WI38 (cell line): ENCODE results near the gene SLC38A3.

ENCODE experiments used
- H3K4me3 ChIP-seq: 2 replicates; pipeline ENCODE4 v1.5.1; 2011; ENCODE audit warnings: low read depth, mild to moderate bottlenecking, control low read depth, low read length
- TF ChIP-seq, protein P1 (sequence below): IDR thresholded peaks from 2 replicates; pipeline ENCODE4 v1.5.1; 2012; ENCODE audit warnings: low read depth, mild to moderate bottlenecking, control low read depth, low read length

The SLC38A3 gene

DNA sequence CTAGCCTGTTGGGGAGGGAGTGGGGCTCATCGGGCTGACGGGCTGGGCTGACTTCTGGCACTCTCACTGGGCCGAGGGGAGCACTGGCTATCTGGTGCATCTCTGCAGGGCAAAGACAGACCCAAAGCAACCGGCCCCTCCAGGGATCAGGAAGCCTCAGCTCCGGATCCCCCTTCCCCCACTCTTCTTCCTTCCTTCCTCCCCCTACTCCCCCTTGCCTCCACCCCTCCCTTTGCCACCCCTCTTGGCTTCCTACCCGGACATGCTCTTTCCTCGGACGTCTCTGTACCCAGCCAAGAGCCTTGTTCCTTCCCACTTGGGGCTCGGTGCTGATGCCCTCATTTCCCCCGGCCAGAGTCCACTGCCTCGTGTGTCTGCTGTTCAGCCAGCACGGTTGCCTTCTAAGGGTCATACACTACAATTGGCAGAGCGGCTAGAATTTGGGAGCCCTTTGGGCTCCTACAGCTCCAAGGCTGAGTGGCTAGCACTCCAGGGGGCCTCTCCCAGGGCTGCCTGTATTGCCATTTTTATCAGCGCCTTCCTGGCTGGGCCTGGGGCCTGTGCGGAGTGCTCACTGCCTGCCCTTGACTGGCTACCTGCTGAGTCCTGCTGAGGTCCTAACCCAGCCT, 39.0 kb upstream of the SLC38A3 start:
- TF ChIP-seq, protein P1, sequence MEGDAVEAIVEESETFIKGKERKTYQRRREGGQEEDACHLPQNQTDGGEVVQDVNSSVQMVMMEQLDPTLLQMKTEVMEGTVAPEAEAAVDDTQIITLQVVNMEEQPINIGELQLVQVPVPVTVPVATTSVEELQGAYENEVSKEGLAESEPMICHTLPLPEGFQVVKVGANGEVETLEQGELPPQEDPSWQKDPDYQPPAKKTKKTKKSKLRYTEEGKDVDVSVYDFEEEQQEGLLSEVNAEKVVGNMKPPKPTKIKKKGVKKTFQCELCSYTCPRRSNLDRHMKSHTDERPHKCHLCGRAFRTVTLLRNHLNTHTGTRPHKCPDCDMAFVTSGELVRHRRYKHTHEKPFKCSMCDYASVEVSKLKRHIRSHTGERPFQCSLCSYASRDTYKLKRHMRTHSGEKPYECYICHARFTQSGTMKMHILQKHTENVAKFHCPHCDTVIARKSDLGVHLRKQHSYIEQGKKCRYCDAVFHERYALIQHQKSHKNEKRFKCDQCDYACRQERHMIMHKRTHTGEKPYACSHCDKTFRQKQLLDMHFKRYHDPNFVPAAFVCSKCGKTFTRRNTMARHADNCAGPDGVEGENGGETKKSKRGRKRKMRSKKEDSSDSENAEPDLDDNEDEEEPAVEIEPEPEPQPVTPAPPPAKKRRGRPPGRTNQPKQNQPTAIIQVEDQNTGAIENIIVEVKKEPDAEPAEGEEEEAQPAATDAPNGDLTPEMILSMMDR: no peak

DNA sequence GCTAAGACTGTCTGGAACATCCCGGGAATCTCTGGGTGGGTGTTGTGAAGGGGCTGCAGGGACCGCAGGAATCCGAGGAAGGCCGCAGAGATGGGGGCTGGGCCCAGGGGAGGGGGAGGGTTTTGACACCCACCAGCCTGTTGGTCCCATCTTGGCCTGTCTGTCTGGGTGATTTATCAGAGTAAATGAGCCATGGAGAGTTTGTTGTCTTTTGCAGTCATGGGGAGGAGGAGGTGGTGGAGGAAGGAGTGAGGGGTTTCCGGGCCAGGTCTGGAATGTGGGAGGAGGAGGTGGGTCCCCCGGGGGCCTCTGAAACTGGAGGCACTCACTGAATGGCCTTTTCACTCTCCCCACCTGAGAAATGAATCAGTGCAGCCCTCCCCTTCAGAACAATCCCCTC, 38.5 kb upstream of the SLC38A3 start:
- H3K4me3 ChIP-seq: no peak overlapping the region
- TF ChIP-seq, protein P1: no peak

More for the DNA sequence above, 39.0 kb upstream of the SLC38A3 start:
- H3K4me3 ChIP-seq: no peak overlapping the region

DNA sequence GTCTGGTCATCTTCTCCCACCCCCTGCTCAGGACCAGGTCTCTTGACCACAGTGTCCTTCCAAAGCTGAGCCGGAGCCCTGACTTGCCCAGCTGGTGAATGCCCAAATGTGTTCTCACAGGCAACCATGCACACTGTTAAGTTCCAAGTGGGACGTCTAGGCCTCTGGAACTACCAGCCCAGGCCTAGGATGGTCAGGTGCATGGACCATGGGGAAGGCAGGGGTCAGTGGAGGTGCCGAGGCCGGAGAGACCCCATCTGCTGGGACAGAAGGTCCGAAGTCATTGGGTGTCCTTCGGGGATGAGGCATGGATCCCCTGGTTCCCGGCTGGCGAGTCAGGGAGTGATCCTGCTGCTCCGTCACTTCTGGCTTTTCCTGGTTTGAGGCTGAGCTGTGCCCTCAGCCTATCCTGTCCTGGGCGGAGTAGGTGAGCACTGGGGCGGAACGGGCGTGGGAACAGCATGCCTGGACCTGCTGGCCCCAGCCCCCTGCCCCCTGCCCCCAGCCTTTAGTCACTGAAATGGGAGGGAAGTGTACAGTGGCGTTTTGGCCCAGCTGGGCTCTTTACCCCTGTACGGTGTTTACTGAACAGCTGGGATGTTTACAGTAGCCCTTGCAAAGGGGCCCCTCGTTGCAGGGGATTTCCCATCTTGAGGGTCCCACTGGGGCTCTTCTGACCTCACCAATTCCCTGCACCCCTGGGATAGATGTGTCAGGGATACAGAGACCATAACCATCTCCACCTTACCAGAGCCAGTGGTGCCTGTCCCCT, 37.8 kb upstream of the SLC38A3 start:
- TF ChIP-seq, protein P1: no peak
- no peak overlapping the region for H3K4me3 ChIP-seq

DNA sequence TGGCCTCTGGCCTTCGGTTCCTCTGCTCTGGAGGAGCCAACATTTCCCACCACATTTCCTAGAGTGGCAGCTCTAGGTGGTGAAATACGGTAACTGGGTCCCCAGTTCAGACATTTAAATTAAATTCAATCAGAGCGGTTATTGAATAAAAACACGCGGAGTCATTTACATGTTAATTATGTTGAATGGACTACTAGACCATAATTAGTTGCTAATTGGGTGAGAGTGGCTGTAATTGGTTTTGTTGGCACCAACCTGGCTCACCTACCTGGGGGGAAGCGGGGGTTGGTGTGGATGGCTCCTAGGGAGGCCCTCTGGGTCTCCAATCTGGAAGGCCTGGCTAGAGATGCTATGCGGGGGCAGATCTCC, 37.2 kb upstream of the SLC38A3 start:
- H3K4me3 ChIP-seq: no peak overlapping the region
- TF ChIP-seq, protein P1: no peak

DNA sequence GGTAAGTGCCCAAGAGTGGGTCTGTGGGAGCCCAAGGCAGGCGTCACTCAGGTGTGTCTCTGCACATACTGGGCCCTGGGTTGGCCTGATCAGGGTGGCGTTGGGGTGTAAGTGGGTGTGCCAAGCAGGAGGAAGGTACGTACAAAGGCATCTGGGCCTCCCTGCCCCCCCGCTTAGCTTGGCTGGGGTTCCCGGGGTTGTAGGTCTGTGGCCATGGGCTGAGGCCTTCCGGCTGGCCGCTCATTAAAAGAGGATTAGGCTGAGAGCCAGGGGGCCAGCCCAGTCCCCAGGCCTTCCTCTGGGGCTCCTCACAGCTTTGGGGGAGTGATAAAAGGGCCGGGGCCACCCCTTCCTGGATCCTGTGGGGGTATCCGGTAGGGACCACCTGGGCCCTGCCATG, 36.7 kb upstream of the SLC38A3 start:
- no peak overlapping the region for H3K4me3 ChIP-seq
- TF ChIP-seq, protein P1: no peak

DNA sequence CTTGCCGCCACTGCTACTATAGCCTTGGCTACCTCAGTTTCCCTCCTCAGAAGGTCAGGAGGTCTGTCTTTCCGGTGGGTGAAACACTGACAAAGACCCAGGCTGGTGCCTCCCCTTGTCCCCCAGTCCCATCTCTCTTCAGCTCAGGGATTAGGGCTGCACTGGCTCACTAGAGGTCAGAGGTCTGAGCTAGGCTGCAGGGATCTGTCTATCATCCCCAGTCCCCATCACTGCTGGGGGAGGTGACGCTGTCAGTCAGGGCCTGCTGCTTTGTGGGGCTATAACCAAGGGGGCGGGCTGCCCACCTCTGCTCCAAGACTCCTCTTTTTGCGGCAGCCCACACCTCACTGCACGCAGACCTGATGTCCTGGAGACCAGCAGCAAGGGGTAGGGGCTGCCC, 36.3 kb upstream of the SLC38A3 start:
- H3K4me3 ChIP-seq: no peak overlapping the region
- TF ChIP-seq, protein P1: no peak

DNA sequence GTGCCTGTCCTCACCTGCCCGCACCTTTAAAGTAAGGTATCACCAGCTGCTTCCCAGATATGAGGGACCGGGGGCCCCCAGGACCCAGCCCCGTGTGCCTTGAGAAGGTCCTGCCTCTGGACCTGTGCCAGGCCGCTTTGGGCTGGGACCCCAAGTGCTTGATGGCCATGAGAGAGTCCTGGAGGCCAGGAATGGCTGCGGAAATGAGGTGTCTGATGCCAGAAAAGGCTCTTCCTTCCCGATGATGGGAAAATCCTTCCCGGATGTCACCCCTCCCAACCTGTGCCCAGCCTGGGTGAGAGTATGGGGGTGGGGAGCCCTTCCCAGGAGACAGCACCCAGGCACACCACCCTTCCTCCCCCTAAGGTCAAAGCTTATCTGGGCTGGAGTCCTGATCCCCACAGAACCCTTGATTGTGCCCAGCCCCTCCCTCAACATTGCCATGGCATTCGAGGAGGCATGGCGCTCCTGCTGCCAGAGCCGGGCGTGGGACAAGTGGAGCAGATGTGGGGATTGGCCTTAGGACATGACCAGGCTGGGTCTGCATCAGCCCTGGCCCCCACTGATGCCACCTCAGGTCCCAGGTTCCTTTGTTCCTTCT, 35.7 kb upstream of the SLC38A3 start:
- no peak overlapping the region for H3K4me3 ChIP-seq
- TF ChIP-seq, protein P1: no peak
